GM12878 (cell line): ENCODE measurements around the gene FIGLA. TPM values are rescaled to one million over a fixed set of nuclear protein-coding genes. Genes with fewer than 3 reads are reported as not detected.

Experiments used
- ATAC-seq: fragments of 200-7000 bp; cut with Tn5 transposase; 3 replicates; pipeline ENCODE4 v1.9.1; 2020; ENCODE audit warnings: mild to moderate bottlenecking, moderate library complexity
- BruUV-seq: library from RNA; stranded (reverse); fragments of 400-500 nt; replicated peaks from 2 replicates; lab custom pipeline; 2021; lab: Mats Ljungman, UMichigan
- CTCF ChIA-PET: fragments of 300-600 bp; sonication (Branson Sonifier 250); formaldehyde crosslinking; extraction: SDS; loops from one replicate; lab custom pipeline; 2021; ENCODE audit warnings: inconsistent platforms; lab: Yijun Ruan, JAX
- POLR2A ChIA-PET: fragments of 350-600 bp; formaldehyde crosslinking; extraction: SDS; loops from one replicate; lab custom pipeline; 2021; ENCODE audit warnings: inconsistent platforms; lab: Charles Lee
- RAD21 ChIA-PET: fragments of 300-600 bp; sonication (Branson Sonifier 250); formaldehyde crosslinking; loops from one replicate; lab custom pipeline; 2023; ENCODE audit warnings: antibody characterized with exemption; ENCODE audit not compliant: unreplicated experiment; lab: Charles Lee
- SMC1A ChIA-PET: fragments of 300-600 bp; sonication (Branson Sonifier 250); formaldehyde crosslinking; loops from one replicate; lab custom pipeline; 2023; ENCODE audit not compliant: unreplicated experiment, uncharacterized antibody; lab: Charles Lee
- DNase-seq: peaks from one replicate; pipeline ENCODE4 v3.0.0-alpha.2; 2011; ENCODE audit warnings: low read depth, low spot score
- FAIRE-seq: peaks from 3 replicates; lab custom pipeline; 2011; peaks lifted over from hg19 to GRCh38; lab: Jason Lieb, UNC
- H2AFZ ChIP-seq: 2 replicates; pipeline ENCODE4 v1.6.0; 2011; ENCODE audit warnings: low read depth, low read length, control low read depth; ENCODE audit not compliant: control insufficient read depth
- H3K27ac ChIP-seq: 2 replicates; pipeline ENCODE4 v1.5.1; 2011; ENCODE audit warnings: control low read depth; ENCODE audit not compliant: control insufficient read depth, insufficient read depth
- H3K27me3 ChIP-seq, 2 experiments: replicated peaks in 1 of 2; 2 replicates each; pipeline versions ENCODE4 v1.6.0 to v1.6.1; 2011; ENCODE audit warnings: low read length in 1 of 2; ENCODE audit not compliant: control insufficient read depth in 2 of 2, insufficient read depth in 2 of 2
- H3K36me3 ChIP-seq, 2 experiments: 2 replicates each; pipeline ENCODE4 v1.5.1; 2011; ENCODE audit warnings: low read length in 1 of 2; ENCODE audit not compliant: control insufficient read depth in 2 of 2, insufficient read depth in 2 of 2
- H3K4me1 ChIP-seq: 2 replicates; pipeline ENCODE4 v1.6.1; 2011; ENCODE audit warnings: mild to moderate bottlenecking, low read length, moderate library complexity, mixed read lengths; ENCODE audit not compliant: control insufficient read depth, insufficient read depth
- H3K4me2 ChIP-seq: 2 replicates; pipeline ENCODE4 v1.6.0; 2011; ENCODE audit warnings: control low read depth; ENCODE audit not compliant: control insufficient read depth, insufficient read depth
- H3K4me3 ChIP-seq: fragments of 200-600 bp; sonication (generic); 2 replicates; pipeline ENCODE4 v1.5.1; 2016
- H3K79me2 ChIP-seq: 2 replicates; pipeline ENCODE4 v1.6.0; 2011; ENCODE audit warnings: low read length; ENCODE audit not compliant: control insufficient read depth, insufficient read depth
- H3K9ac ChIP-seq: 2 replicates; pipeline ENCODE4 v1.8.0; 2011; ENCODE audit warnings: low read length, control low read depth, mixed read lengths; ENCODE audit not compliant: control insufficient read depth, insufficient read depth
- H3K9me3 ChIP-seq: replicated peaks from 3 replicates; pipeline ENCODE4 v1.5.1; 2011; ENCODE audit warnings: mild to moderate bottlenecking, low read length; ENCODE audit not compliant: control insufficient read depth, insufficient read depth
- H4K20me1 ChIP-seq: 2 replicates; pipeline ENCODE4 v1.6.0; 2011; ENCODE audit not compliant: control insufficient read depth, insufficient read depth
- ATF7 ChIP-seq: fragments of 450-650 bp; IDR thresholded peaks from 2 replicates; pipeline ENCODE4 v1.6.1; 2016; ENCODE audit warnings: low read depth, mild to moderate bottlenecking
- BRCA1 ChIP-seq: IDR thresholded peaks from 2 replicates; pipeline ENCODE4 v1.6.1; 2011; ENCODE audit warnings: low read depth, low read length, improper control_type of control experiment
- CREB1 ChIP-seq: IDR thresholded peaks from 2 replicates; pipeline ENCODE4 v1.6.1; 2012; ENCODE audit warnings: low read depth, mild to moderate bottlenecking, inconsistent platforms
- HDAC6 ChIP-seq: fragments of 200-600 bp; sonication (generic); IDR thresholded peaks from one replicate; pipeline ENCODE4 v1.8.0; 2017; ENCODE audit warnings: antibody characterized with exemption; ENCODE audit not compliant: unreplicated experiment
- IKZF1 ChIP-seq: fragments of 450-650 bp; conservative IDR thresholded peaks from 2 replicates; pipeline ENCODE4 v1.6.1; 2017; ENCODE audit warnings: antibody characterized with exemption, mild to moderate bottlenecking
- JUND ChIP-seq: IDR thresholded peaks from 2 replicates; pipeline ENCODE4 v1.6.1; 2012; ENCODE audit warnings: low read depth, mild to moderate bottlenecking, low read length, improper control_type of control experiment, moderate library complexity
- KDM1A ChIP-seq: fragments of 200-600 bp; sonication (generic); IDR thresholded peaks from 2 replicates; pipeline ENCODE4 v1.6.1; 2016; ENCODE audit warnings: borderline replicate concordance
- MTA2 ChIP-seq: fragments of 450-650 bp; IDR thresholded peaks from 2 replicates; pipeline ENCODE4 v1.6.1; 2016; ENCODE audit warnings: low read depth, mild to moderate bottlenecking, moderate library complexity
- PAX5 ChIP-seq: IDR thresholded peaks from 2 replicates; pipeline ENCODE4 v1.6.1; 2011; ENCODE audit warnings: low read depth, low read length, borderline replicate concordance
- SIX5 ChIP-seq: IDR thresholded peaks from 2 replicates; pipeline ENCODE4 v1.6.1; 2011; ENCODE audit warnings: mild to moderate bottlenecking, low read depth, low read length, moderate library complexity; ENCODE audit not compliant: severe bottlenecking
- SMC3 ChIP-seq: IDR thresholded peaks from 2 replicates; pipeline ENCODE4 v1.6.1; 2011; ENCODE audit warnings: low read length, improper control_type of control experiment, borderline replicate concordance
- SUZ12 ChIP-seq: fragments of 200-600 bp; sonication (generic); IDR thresholded peaks from one replicate; pipeline ENCODE4 v1.6.1; 2018; ENCODE audit warnings: antibody characterized with exemption, mild to moderate bottlenecking; ENCODE audit not compliant: unreplicated experiment
- WRNIP1 ChIP-seq: IDR thresholded peaks from 2 replicates; pipeline ENCODE4 v1.6.1; 2011; ENCODE audit warnings: low read depth, low read length, improper control_type of control experiment, borderline replicate concordance
- ZNF384 ChIP-seq: IDR thresholded peaks from 2 replicates; pipeline ENCODE4 v1.6.1; 2012; ENCODE audit warnings: low read depth, mild to moderate bottlenecking, low read length, improper control_type of control experiment, borderline replicate concordance
- ZSCAN29 ChIP-seq: fragments of 450-650 bp; IDR thresholded peaks from 2 replicates; pipeline ENCODE4 v1.6.1; 2017; ENCODE audit warnings: mild to moderate bottlenecking, moderate library complexity
- WGBS: methylation state at CpG from one replicate; pipeline ENCODE4 v1.1.6; 2016; ENCODE audit warnings: low lambda C conversion rate; ENCODE audit not compliant: insufficient replicate concordance, insufficient coverage; ENCODE audit errors: missing lambda C conversion rate; 5-methylcytosine and 5-hydroxymethylcytosine counted together
- in situ Hi-C: fragments of 300-500 bp; cut with MboI; formaldehyde crosslinking; loops from 9 replicates; pipeline ENCODE4 v1.14.3; 2018; ENCODE audit warnings: mixed read lengths
- intact Hi-C: fragments of 100-400 bp; cut with micrococcal nuclease; formaldehyde crosslinking; loops from one replicate; pipeline ENCODE4 v1.14.2; 2022; ENCODE audit not compliant: unreplicated experiment
- polyA plus RNA-seq, 11 experiments: library from polyadenylated mRNA; depleted of rRNA in 4 of 11; unstranded in 6 of 11; stranded (reverse) in 5 of 11; fragments of >200 nt; fragmentation: Nextera tagmentation in 4 of 11; fragmentation: Illumina TruSeq in 1 of 11; extraction: Ambion mirVana in 4 of 11; extraction: Trizol in 1 of 11; gene quantifications; 1 replicate in 1 of 11; 2 replicates in 10 of 11; pipeline versions ENCODE4 v1.2.1 to v1.2.3, GENCODE V29; 2011 to 2016; ENCODE audit warnings: inconsistent platforms in 2 of 11, missing spikeins in 2 of 11, low read depth in 1 of 11
- total RNA-seq, 4 experiments: library from RNA; depleted of rRNA in 3 of 4; stranded (reverse); fragments of >200 nt in 3 of 4; fragmentation: Illumina TruSeq in 1 of 4; extraction: Trizol in 1 of 4; gene quantifications; 2 replicates each; pipeline versions ENCODE4 v1.2.1 to v1.2.3, GENCODE V29; 2013 to 2021
- TF ChIP-seq, protein P1 (sequence below): fragments of 450-650 bp; IDR thresholded peaks from 2 replicates; pipeline ENCODE4 v1.6.1; 2017; ENCODE audit warnings: borderline replicate concordance
- TF ChIP-seq, protein P2 (sequence below): IDR thresholded peaks from 2 replicates; pipeline ENCODE4 v1.6.1; 2012; ENCODE audit warnings: low read depth, low read length, improper control_type of control experiment
- TF ChIP-seq, protein P3 (sequence below): fragments of 450-650 bp; formaldehyde crosslinking; IDR thresholded peaks from 2 replicates; pipeline ENCODE4 v1.4.0; 2022; ENCODE audit warnings: mild to moderate bottlenecking, moderate library complexity
- TF ChIP-seq, protein P4 (sequence below): fragments of 150-350 bp; IDR thresholded peaks from 2 replicates; pipeline ENCODE4 v1.6.1; 2016; ENCODE audit warnings: low read depth, low read length

Gene FIGLA
- total and polyA plus RNA-seq, 10 of the 15 experiments (the other 5 are each of a cell fraction or from before 2014, with no cell fraction given) = not detected

DNA sequence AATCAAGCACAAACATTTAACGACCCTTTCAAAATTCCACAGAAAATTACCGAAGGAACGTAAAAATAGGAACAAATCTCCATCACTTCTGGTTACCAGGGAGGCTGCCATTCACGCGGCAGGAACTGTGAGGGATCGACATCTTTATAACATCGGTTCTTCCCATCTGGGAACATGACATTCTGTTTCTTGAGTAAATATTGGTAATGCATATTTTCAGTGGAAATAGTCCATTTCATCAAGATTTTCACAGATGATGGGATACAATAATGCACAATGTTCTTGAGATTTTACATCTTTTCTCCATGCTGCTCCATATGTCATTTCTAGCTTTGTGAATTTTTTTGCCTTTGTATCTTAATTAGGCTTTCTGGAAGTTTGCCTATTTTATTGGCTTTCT is 32.5 kb downstream of the FIGLA start:
- H3K27me3 ChIP-seq = no peaks in the 10 kb centered on the region; a peak in 1 of 4 replicates
- H4K20me1 ChIP-seq = no peaks in the 10 kb centered on the region
- H3K9me3 ChIP-seq = no peaks in the 10 kb centered on the region
- no peak overlapping the region for H3K27ac ChIP-seq
- RAD21 ChIA-PET = no interaction called here
- no peak overlapping the region for H3K4me2 ChIP-seq
- CTCF ChIA-PET = no interaction called here
- H3K79me2 ChIP-seq = no peaks in the 10 kb centered on the region
- no peak overlapping the region for H3K4me3 ChIP-seq
- no peak overlapping the region for H3K9ac ChIP-seq
- in situ Hi-C loops = no loop called here
- intact Hi-C loops = no loop called here
- TF ChIP-seq ZNF384 = no peak
- TF ChIP-seq SMC3 = no peak
- TF ChIP-seq JUND = no peak
- no peak for TF ChIP-seq ZSCAN29
- TF ChIP-seq IKZF1 = no peak
- no peak for TF ChIP-seq SUZ12
- no peak for TF ChIP-seq BRCA1
- TF ChIP-seq, protein P1, sequence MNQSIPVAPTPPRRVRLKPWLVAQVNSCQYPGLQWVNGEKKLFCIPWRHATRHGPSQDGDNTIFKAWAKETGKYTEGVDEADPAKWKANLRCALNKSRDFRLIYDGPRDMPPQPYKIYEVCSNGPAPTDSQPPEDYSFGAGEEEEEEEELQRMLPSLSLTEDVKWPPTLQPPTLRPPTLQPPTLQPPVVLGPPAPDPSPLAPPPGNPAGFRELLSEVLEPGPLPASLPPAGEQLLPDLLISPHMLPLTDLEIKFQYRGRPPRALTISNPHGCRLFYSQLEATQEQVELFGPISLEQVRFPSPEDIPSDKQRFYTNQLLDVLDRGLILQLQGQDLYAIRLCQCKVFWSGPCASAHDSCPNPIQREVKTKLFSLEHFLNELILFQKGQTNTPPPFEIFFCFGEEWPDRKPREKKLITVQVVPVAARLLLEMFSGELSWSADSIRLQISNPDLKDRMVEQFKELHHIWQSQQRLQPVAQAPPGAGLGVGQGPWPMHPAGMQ = no peak
- TF ChIP-seq, protein P2, sequence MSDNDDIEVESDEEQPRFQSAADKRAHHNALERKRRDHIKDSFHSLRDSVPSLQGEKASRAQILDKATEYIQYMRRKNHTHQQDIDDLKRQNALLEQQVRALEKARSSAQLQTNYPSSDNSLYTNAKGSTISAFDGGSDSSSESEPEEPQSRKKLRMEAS = no peak
- TF ChIP-seq, protein P3, sequence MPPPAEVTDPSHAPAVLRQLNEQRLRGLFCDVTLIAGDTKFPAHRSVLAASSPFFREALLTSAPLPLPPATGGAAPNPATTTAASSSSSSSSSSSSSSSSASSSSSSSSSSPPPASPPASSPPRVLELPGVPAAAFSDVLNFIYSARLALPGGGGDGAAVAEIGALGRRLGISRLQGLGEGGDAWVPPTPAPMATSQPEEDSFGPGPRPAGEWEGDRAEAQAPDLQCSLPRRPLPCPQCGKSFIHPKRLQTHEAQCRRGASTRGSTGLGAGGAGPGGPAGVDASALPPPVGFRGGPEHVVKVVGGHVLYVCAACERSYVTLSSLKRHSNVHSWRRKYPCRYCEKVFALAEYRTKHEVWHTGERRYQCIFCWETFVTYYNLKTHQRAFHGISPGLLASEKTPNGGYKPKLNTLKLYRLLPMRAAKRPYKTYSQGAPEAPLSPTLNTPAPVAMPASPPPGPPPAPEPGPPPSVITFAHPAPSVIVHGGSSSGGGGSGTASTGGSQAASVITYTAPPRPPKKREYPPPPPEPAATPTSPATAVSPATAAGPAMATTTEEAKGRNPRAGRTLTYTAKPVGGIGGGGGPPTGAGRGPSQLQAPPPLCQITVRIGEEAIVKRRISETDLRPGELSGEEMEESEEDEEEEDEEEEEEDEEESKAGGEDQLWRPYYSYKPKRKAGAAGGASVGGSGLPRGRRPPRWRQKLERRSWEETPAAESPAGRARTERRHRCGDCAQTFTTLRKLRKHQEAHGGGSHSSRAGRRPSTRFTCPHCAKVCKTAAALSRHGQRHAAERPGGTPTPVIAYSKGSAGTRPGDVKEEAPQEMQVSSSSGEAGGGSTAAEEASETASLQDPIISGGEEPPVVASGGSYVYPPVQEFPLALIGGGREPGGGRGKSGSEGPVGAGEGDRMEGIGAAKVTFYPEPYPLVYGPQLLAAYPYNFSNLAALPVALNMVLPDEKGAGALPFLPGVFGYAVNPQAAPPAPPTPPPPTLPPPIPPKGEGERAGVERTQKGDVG (CRISPR knock-in tag) = no peak
- no peak for TF ChIP-seq KDM1A
- TF ChIP-seq HDAC6 = no peak
- no peak for TF ChIP-seq CREB1
- TF ChIP-seq ATF7 = no peak
- no peak for TF ChIP-seq MTA2
- TF ChIP-seq, protein P4, sequence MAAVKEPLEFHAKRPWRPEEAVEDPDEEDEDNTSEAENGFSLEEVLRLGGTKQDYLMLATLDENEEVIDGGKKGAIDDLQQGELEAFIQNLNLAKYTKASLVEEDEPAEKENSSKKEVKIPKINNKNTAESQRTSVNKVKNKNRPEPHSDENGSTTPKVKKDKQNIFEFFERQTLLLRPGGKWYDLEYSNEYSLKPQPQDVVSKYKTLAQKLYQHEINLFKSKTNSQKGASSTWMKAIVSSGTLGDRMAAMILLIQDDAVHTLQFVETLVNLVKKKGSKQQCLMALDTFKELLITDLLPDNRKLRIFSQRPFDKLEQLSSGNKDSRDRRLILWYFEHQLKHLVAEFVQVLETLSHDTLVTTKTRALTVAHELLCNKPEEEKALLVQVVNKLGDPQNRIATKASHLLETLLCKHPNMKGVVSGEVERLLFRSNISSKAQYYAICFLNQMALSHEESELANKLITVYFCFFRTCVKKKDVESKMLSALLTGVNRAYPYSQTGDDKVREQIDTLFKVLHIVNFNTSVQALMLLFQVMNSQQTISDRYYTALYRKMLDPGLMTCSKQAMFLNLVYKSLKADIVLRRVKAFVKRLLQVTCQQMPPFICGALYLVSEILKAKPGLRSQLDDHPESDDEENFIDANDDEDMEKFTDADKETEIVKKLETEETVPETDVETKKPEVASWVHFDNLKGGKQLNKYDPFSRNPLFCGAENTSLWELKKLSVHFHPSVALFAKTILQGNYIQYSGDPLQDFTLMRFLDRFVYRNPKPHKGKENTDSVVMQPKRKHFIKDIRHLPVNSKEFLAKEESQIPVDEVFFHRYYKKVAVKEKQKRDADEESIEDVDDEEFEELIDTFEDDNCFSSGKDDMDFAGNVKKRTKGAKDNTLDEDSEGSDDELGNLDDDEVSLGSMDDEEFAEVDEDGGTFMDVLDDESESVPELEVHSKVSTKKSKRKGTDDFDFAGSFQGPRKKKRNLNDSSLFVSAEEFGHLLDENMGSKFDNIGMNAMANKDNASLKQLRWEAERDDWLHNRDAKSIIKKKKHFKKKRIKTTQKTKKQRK = no peak
- no peak for TF ChIP-seq PAX5
- no peak for TF ChIP-seq SIX5
- TF ChIP-seq WRNIP1 = no peak
- ATAC-seq = no peak
- WGBS = 56% methylated on average over 7 of the region's 7 CpGs
- SMC1A ChIA-PET = no interaction called here
- H3K4me1 ChIP-seq = no peaks in the 10 kb centered on the region
- H3K36me3 ChIP-seq = no peaks in the 10 kb centered on the region
- BruUV-seq = no TSS peak
- no peak for DNase-seq
- H2AFZ ChIP-seq = no peak overlapping the region
- FAIRE-seq = no peak
- POLR2A ChIA-PET = no interaction called here
